ENCODE measurements around the gene POLR2L. TPM values are rescaled to one million over a fixed set of nuclear protein-coding genes. Genes with fewer than 3 reads are reported as not detected.

The POLR2L gene
- total RNA-seq, 3 donors from 2014 or later (not counting 1 experiment from before 2014, with no cell fraction given) = 48.2 to 63.8 (median 61.2) TPM

- H3K4me3 ChIP-seq (ENCODE audit: low read length) = no peak overlapping the region
- peaks cover 6% of the 10 kb centered on the region for H3K27me3 ChIP-seq (ENCODE audit: control insufficient read depth, insufficient read depth, low read length)
- no peak overlapping the region for H3K4me3 Mint-ChIP-seq
- peaks cover 0 to 29% of the 10 kb centered on the region in 2 donors for H3K4me1 Mint-ChIP-seq
- TF ChIP-seq, protein P1, sequence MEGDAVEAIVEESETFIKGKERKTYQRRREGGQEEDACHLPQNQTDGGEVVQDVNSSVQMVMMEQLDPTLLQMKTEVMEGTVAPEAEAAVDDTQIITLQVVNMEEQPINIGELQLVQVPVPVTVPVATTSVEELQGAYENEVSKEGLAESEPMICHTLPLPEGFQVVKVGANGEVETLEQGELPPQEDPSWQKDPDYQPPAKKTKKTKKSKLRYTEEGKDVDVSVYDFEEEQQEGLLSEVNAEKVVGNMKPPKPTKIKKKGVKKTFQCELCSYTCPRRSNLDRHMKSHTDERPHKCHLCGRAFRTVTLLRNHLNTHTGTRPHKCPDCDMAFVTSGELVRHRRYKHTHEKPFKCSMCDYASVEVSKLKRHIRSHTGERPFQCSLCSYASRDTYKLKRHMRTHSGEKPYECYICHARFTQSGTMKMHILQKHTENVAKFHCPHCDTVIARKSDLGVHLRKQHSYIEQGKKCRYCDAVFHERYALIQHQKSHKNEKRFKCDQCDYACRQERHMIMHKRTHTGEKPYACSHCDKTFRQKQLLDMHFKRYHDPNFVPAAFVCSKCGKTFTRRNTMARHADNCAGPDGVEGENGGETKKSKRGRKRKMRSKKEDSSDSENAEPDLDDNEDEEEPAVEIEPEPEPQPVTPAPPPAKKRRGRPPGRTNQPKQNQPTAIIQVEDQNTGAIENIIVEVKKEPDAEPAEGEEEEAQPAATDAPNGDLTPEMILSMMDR (IDR thresholded peaks at IDR 0.05) = no peak
- H3K9me3 Mint-ChIP-seq = no peaks in the 10 kb centered on the region
- no peaks in the 10 kb centered on the region for H3K9me3 ChIP-seq (ENCODE audit: control insufficient read depth, insufficient read depth, low read length)
- peaks cover 41% of the 10 kb centered on the region for H3K4me1 ChIP-seq (ENCODE audit: control insufficient read depth, insufficient read depth, low read length)
- no peak for ATAC-seq
- WGBS (ENCODE audit: insufficient coverage) = 66% methylated on average over 17 of the region's 18 CpGs
- no peaks in the 10 kb centered on the region for H3K36me3 Mint-ChIP-seq
- no peaks in the 10 kb centered on the region for H3K27me3 Mint-ChIP-seq (ENCODE audit: low read depth in 2 of 2)
- no peak overlapping the region for H3K27ac Mint-ChIP-seq
- H3K36me3 ChIP-seq (ENCODE audit: control insufficient read depth, insufficient read depth, low read length) = no peaks in the 10 kb centered on the region
- DNase-seq = no peak
- intact Hi-C loops (cut with micrococcal nuclease) = loop anchor here (1.0 to 10.0 kb wide), 2 partner anchors 67 to 203 kb away; partner anchors contain the start of gene CHID1
- H3K27ac ChIP-seq (ENCODE audit: low read length) = no peak overlapping the region
Observed at GRCh38 chr11:847876-848275, 5.5 kb upstream of the POLR2L start.

DNA sequence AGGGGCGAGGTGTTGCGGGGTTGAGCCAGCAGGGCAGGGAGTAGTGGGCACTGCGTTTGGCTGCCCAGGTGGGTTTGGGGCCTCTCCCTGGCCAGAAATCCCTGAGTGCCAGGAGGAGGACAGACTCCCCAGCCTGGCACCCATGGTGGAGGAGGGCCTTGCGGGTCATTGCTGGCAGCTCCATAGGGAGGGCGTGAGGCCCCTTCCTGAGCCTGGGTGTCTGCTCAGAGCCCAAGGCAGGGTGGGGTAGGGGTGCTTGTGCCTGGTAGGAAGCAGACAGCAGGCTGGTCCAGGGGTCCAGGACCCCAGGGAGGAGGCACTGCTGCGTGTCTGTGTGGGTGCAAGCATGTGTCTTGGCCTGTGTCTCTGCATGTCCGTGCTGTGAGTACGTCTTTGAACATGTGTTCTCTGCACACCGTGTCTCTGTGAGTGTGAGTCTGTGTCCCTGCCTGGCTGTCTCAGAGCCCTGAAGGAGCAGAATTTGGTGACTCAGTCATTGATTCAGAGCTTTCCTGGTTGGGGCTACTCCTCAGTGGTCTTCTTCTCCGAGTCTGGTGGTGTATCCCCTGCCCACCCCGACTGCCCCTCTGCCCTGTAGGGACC lies 4.3 kb upstream of the POLR2L start:
- intact Hi-C loops (cut with micrococcal nuclease) = loop anchor here (10.0 kb wide), 1 partner anchor 68 kb away; the partner anchor contains the start of gene CHID1

GRCh38 chr11:845872-846495 lies 3.7 kb upstream of the POLR2L start:
- TF ChIP-seq, protein P1 (IDR thresholded peaks at IDR 0.05) = no peak
- Mint-ChIP-seq H3K27me3 (ENCODE audit: low read depth in 2 of 2) (no peaks in the 10 kb centered on the region), H3K36me3 (no peaks in the 10 kb centered on the region), H3K4me1 (peaks cover 0 to 34% of the 10 kb centered on the region in 2 donors), H3K4me3 (no peak overlapping the region), H3K9me3 (no peaks in the 10 kb centered on the region), H3K27ac (no peak overlapping the region)
- intact Hi-C loops (cut with micrococcal nuclease) = loop anchor here (10.0 kb wide), 1 partner anchor 69 kb away; the partner anchor contains the start of gene CHID1
- no peak overlapping the region for H3K27ac ChIP-seq (ENCODE audit: low read length)
- ATAC-seq = no peak
- peaks cover 52% of the 10 kb centered on the region for H3K4me1 ChIP-seq (ENCODE audit: control insufficient read depth, insufficient read depth, low read length)
- 61% methylated on average over 8 of the region's 8 CpGs for WGBS (ENCODE audit: insufficient coverage)
- no peak overlapping the region for H3K4me3 ChIP-seq (ENCODE audit: low read length)
- H3K9me3 ChIP-seq (ENCODE audit: control insufficient read depth, insufficient read depth, low read length) = no peaks in the 10 kb centered on the region
- H3K27me3 ChIP-seq (ENCODE audit: control insufficient read depth, insufficient read depth, low read length) = peaks cover 6% of the 10 kb centered on the region
- no peak for DNase-seq
- H3K36me3 ChIP-seq (ENCODE audit: control insufficient read depth, insufficient read depth, low read length) = no peaks in the 10 kb centered on the region

More for the DNA sequence above, 4.3 kb upstream of the POLR2L start:
- ATAC-seq (no peak), DNase-seq (no peak)
- H3K4me3 ChIP-seq (ENCODE audit: low read length) = no peak overlapping the region
- no peaks in the 10 kb centered on the region for H3K36me3 ChIP-seq (ENCODE audit: control insufficient read depth, insufficient read depth, low read length)
- H3K4me3 Mint-ChIP-seq = no peak overlapping the region
- no peaks in the 10 kb centered on the region for H3K27me3 Mint-ChIP-seq (ENCODE audit: low read depth in 2 of 2)
- no peaks in the 10 kb centered on the region for H3K36me3 Mint-ChIP-seq
- no peak overlapping the region for H3K27ac Mint-ChIP-seq
- H3K27ac ChIP-seq (ENCODE audit: low read length) = no peak overlapping the region
- 84% methylated on average over 11 of the region's 11 CpGs for WGBS (ENCODE audit: insufficient coverage)
- H3K4me1 Mint-ChIP-seq = peaks cover 0 to 29% of the 10 kb centered on the region in 2 donors
- H3K4me1 ChIP-seq (ENCODE audit: control insufficient read depth, insufficient read depth, low read length) = peaks cover 45% of the 10 kb centered on the region
- H3K27me3 ChIP-seq (ENCODE audit: control insufficient read depth, insufficient read depth, low read length) = peaks cover 6% of the 10 kb centered on the region
- TF ChIP-seq, protein P1 (IDR thresholded peaks at IDR 0.05) = no peak
- no peaks in the 10 kb centered on the region for H3K9me3 ChIP-seq (ENCODE audit: control insufficient read depth, insufficient read depth, low read length)
- H3K9me3 Mint-ChIP-seq = no peaks in the 10 kb centered on the region

Data from natural killer cell (primary cell).